ENCODE measurements around the gene RTN1.

DNA sequence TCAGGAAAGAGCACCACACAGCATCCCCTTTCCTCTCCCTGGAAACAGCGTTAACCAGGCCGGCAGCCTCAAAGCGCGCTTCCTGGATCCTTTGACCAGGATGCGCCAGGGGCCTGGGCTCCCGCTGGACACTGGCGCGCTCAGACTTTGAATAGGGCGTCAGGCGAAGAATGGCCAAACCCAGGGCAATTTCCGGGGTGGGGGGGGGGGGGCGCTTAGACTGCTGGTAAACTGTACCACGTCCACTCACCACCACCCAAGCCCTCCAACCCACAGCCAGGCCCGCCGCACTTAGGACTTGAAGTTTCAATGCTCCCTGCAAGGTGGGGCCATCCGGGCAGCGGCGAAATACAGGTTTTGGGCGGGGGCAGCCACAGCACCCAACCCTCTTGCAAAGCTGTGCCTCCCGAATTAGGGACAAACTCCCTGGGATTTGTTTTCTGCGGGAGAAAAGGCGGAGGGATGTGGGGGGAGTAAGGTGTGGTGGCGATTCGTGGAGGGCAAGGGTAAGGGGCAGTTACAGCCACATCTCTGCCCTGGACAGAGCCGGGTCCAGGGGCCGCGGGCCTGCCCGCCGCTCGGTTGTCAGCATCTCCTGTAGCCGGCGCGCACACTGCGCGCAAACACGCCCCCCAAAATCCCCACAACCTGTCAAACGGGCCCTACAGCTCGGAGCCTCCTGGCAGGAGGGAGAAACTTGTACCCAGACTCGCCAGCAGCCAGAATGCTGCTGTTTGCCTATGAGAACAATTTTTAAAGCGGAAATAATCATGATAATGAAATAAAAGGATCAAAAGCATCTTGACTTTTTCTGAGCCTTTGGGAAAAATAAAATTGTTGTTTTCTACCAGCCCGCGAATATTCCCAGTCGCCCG is 958 bp downstream of the RTN1 start:
- TF ChIP-seq, protein P1, sequence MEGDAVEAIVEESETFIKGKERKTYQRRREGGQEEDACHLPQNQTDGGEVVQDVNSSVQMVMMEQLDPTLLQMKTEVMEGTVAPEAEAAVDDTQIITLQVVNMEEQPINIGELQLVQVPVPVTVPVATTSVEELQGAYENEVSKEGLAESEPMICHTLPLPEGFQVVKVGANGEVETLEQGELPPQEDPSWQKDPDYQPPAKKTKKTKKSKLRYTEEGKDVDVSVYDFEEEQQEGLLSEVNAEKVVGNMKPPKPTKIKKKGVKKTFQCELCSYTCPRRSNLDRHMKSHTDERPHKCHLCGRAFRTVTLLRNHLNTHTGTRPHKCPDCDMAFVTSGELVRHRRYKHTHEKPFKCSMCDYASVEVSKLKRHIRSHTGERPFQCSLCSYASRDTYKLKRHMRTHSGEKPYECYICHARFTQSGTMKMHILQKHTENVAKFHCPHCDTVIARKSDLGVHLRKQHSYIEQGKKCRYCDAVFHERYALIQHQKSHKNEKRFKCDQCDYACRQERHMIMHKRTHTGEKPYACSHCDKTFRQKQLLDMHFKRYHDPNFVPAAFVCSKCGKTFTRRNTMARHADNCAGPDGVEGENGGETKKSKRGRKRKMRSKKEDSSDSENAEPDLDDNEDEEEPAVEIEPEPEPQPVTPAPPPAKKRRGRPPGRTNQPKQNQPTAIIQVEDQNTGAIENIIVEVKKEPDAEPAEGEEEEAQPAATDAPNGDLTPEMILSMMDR (conservative IDR thresholded peaks at IDR 0.05; ENCODE audit: low read length), result no peak
- TF ChIP-seq EZH2phosphoT487 (IDR thresholded peaks at IDR 0.05; ENCODE audit: borderline replicate concordance), result no peak

Measured in Loucy (cell line).